ENCODE results near the gene SVOPL. TPM values are rescaled to one million over a fixed set of nuclear protein-coding genes. Genes with fewer than 3 reads are reported as not detected.

Gene SVOPL
- total and polyA plus RNA-seq, 10 donors: 0.13 to 0.97 (median 0.17) TPM; not detected in 7

DNA sequence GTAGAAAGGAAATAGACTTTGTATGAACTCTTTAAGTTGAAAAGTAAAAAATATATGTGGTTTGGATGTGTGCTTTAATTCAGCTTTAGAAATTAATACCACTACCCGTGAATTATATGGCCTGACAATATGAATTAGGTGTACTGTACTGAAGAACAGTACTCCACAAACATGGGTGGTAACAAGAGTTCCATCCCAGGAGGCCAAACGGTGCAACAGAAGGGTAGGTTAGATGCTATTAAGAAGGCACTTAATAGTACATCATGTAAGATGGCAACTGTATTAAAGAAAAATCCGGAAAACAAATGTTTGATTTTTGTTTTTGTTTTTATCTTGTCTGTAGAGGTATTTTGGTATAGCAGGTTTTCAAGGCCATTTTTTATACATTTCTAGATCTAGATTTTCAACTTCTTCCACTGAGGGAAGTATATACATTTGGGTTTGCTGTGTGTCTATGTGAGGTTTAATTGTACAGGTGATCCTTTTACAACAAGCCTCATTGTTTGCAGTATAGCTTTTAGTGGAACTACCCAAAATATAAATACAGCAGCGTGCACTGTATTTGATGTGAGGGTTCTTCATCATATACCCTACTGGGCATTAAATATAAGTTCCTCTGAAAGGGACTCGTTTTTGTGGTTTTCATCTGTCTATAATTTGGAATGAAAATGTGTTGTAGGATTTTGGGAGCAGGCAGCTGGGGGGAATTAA, 115.7 kb downstream of the SVOPL start:
- H3K9me3 ChIP-seq: no peaks in the 10 kb centered on the region
- no peak for DNase-seq
- no peak overlapping the region for H3K4me3 ChIP-seq
- H3K27me3 ChIP-seq (replicated peaks in 1 of 7): no peaks in the 10 kb centered on the region
- H3K27ac ChIP-seq: no peak overlapping the region
- H3K36me3 ChIP-seq: peaks cover 4 to 74% (median 37%) of the 10 kb centered on the region in 6 donors
- WGBS, 5 donors: 80 to 96% (median 93%) methylated on average over 5 of the region's 5 CpGs
- H3K4me1 ChIP-seq: no peaks in the 10 kb centered on the region
- intact Hi-C loops (cut with DNase I; ENCODE audit: low total_unique reads): no loop called here
- TF ChIP-seq POLR2AphosphoS5 (IDR thresholded peaks at IDR 0.05) (no peak), POLR2A (IDR thresholded peaks at IDR 0.05) (no peak)
- TF ChIP-seq, protein P1, sequence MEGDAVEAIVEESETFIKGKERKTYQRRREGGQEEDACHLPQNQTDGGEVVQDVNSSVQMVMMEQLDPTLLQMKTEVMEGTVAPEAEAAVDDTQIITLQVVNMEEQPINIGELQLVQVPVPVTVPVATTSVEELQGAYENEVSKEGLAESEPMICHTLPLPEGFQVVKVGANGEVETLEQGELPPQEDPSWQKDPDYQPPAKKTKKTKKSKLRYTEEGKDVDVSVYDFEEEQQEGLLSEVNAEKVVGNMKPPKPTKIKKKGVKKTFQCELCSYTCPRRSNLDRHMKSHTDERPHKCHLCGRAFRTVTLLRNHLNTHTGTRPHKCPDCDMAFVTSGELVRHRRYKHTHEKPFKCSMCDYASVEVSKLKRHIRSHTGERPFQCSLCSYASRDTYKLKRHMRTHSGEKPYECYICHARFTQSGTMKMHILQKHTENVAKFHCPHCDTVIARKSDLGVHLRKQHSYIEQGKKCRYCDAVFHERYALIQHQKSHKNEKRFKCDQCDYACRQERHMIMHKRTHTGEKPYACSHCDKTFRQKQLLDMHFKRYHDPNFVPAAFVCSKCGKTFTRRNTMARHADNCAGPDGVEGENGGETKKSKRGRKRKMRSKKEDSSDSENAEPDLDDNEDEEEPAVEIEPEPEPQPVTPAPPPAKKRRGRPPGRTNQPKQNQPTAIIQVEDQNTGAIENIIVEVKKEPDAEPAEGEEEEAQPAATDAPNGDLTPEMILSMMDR (IDR thresholded peaks at IDR 0.05 in 8 of 11, conservative IDR thresholded peaks at IDR 0.05 in 3 of 11): no peak

DNA sequence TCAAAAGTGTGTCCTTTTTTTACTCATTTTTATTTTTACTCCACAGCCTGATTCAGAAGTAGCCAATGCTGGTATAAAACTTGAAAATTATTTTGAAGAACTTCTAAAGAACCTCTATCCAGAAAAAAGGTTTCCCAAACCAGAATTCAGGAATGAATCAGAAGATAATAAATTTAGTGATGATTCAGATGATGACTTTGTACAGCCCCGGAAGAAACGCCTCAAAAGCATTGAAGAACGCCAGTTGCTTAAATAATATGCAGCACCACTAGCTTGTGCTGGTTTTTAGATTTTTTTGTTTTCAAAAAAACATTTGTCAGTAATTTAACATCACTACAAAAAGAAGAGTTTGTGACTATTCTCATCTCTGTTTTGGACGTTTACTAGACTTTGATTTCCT, 116.5 kb downstream of the SVOPL start:
- Histone ChIP-seq H3K4me3 (no peak overlapping the region), H3K36me3 (peaks cover 4 to 81% (median 42%) of the 10 kb centered on the region in 6 donors), H3K27ac (no peak overlapping the region), H3K4me1 (no peaks in the 10 kb centered on the region), H3K27me3 (replicated peaks in 1 of 7) (no peaks in the 10 kb centered on the region), H3K9me3 (no peaks in the 10 kb centered on the region)
- intact Hi-C loops (cut with DNase I; ENCODE audit: low total_unique reads): no loop called here
- TF ChIP-seq, protein P1 (IDR thresholded peaks at IDR 0.05 in 8 of 11, conservative IDR thresholded peaks at IDR 0.05 in 3 of 11): no peak
- no peak for TF ChIP-seq POLR2AphosphoS5 (IDR thresholded peaks at IDR 0.05)
- TF ChIP-seq POLR2A (IDR thresholded peaks at IDR 0.05): no peak
- DNase-seq: no peak
- 71 to 89% (median 88%) methylated on average over 4 of the region's 4 CpGs for WGBS, 5 donors

DNA sequence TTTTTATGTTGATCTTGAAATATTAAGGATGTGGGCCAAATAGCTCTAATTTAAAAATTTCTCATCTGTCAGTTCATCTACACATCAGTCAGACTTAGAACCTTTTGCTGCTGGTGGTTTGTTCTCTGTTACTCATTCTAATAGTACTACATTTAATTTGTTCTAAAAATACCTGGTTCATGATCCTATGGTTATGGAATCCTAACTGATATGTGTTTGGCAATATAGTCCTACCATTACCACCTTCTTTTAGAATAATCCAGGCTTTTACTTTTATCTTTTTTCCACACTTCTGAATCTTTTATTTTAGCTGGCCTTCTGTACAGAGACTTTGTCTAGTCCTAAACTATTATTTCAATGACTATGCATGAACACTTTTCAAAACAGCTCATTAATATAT, 116.9 kb downstream of the SVOPL start:
- intact Hi-C loops (cut with DNase I; ENCODE audit: low total_unique reads): no loop called here
- no peak overlapping the region for H3K27ac ChIP-seq
- H3K9me3 ChIP-seq: no peaks in the 10 kb centered on the region
- TF ChIP-seq POLR2AphosphoS5 (IDR thresholded peaks at IDR 0.05): no peak
- no peaks in the 10 kb centered on the region for H3K27me3 ChIP-seq (replicated peaks in 1 of 7)
- no peak for DNase-seq
- H3K4me1 ChIP-seq: no peaks in the 10 kb centered on the region
- H3K4me3 ChIP-seq: no peak overlapping the region
- H3K36me3 ChIP-seq: peaks cover 4 to 85% (median 46%) of the 10 kb centered on the region in 6 donors

DNA sequence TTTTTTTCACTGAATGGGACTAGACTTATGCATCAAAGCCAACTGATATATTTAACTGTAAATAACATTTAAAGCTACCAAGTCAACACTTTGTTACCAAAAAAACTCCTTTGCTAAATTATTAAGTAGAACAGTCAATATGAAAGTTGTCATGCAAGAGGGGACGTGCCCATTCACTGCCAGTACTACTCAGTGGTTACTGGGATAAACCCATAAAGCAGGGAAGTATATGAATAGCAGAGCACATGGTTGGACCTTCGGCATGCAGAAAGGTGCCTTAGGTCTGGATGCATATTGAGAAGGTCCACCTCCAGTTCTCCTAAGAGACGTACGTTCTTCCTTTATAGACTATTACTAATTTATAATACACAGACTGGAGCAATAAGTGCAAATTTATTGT, 120.1 kb downstream of the SVOPL start:
- no peaks in the 10 kb centered on the region for H3K27me3 ChIP-seq (replicated peaks in 1 of 7)
- WGBS, 5 donors: 82 to 94% (median 91%) methylated on average over 4 of the region's 4 CpGs
- TF ChIP-seq POLR2A (IDR thresholded peaks at IDR 0.05) (no peak), POLR2AphosphoS5 (IDR thresholded peaks at IDR 0.05) (no peak)
- TF ChIP-seq, protein P1 (IDR thresholded peaks at IDR 0.05 in 8 of 11, conservative IDR thresholded peaks at IDR 0.05 in 3 of 11): no peak
- H3K36me3 ChIP-seq: peaks cover 4 to 100% (median 55%) of the 10 kb centered on the region in 6 donors
- H3K4me1 ChIP-seq: no peaks in the 10 kb centered on the region
- no peak overlapping the region for H3K27ac ChIP-seq
- H3K4me3 ChIP-seq: no peak overlapping the region
- no peaks in the 10 kb centered on the region for H3K9me3 ChIP-seq
- intact Hi-C loops (cut with DNase I; ENCODE audit: low total_unique reads): no loop called here
- no peak for DNase-seq

Measured in spleen (tissue), 11 donors.